SU-DHL-6 (cell line): ENCODE results near the gene PTPRG.

Experiments used
- CTCF ChIP-seq: fragments of 200-600 bp; sonication (generic); IDR thresholded peaks from one replicate; pipeline ENCODE4 v1.5.1; 2017; ENCODE audit warnings: antibody characterized with exemption, mild to moderate bottlenecking, low read length, moderate library complexity; ENCODE audit not compliant: insufficient read depth, poor library complexity, severe bottlenecking
- EZH2phosphoT487 ChIP-seq: fragments of 200-600 bp; sonication (generic), shearing (Covaris generic); conservative IDR thresholded peaks from 2 replicates; pipeline ENCODE4 v1.6.1; 2018; ENCODE audit warnings: mild to moderate bottlenecking, antibody characterized with exemption, low read length, moderate library complexity, mixed read lengths

GRCh38 chr3:62172199-62172598, 610.8 kb downstream of the PTPRG start:
- TF ChIP-seq CTCF, result no peak
- TF ChIP-seq EZH2phosphoT487, result no peak
